ENCODE measurements around the gene ZNF69.
"Not testable (repeated sequence)": the region's sequence is repeated elsewhere in the genome, so short reads cannot be mapped to it uniquely, and the experiment has no call there.

DNA sequence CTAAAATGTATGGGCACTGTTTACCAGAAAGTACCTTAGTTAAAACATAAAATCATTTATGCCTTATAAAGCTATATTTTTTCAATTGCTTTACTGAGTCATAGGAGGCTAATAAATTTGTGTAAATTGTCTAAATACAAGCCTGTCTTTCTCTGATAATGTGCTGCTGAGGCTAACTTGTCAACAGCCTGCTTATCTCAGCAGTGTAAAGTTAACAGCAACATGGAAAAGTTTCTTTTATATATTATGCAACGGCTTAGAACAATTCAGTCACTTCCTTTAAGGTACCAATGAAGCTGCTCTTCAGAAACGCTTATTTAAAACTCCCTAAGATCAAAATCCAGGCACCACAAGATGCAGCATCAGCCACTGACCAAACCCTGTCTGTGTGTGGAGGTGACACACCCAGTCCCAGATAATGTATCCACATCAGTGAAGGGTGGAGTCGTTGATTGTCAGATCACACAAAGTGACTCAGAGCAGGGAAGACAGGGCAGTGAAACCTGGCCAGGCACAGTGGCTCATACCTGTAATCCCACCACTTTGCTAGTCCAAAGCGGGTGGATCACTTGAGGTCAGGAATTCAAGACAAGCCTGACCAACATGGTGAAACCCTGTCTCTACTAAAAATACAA, 27.0 kb downstream of the ZNF69 start:
- not testable (repeated sequence) for TF ChIP-seq BHLHE40 (IDR thresholded peaks at IDR 0.05; ENCODE audit: low read depth, low read length); POLR2A (IDR thresholded peaks at IDR 0.05; ENCODE audit: low read depth, low read length); CEBPB (IDR thresholded peaks at IDR 0.05; ENCODE audit: low read depth, low read length); NFE2L2 (IDR thresholded peaks at IDR 0.05; ENCODE audit: low read depth, low read length); CHD1 (IDR thresholded peaks at IDR 0.05; ENCODE audit: low read depth, low read length); MAFK (IDR thresholded peaks at IDR 0.05; ENCODE audit: low read depth, low read length); RAD21 (IDR thresholded peaks at IDR 0.05; ENCODE audit: low read length); SMC3 (IDR thresholded peaks at IDR 0.05; ENCODE audit: low read depth, low read length); RFX5 (IDR thresholded peaks at IDR 0.05; ENCODE audit: low read depth, low read length); FOS (IDR thresholded peaks at IDR 0.05; ENCODE audit: low read depth, low read length); MAZ (IDR thresholded peaks at IDR 0.05; ENCODE audit: borderline replicate concordance, low read depth, low read length)
- TF ChIP-seq, protein P1, sequence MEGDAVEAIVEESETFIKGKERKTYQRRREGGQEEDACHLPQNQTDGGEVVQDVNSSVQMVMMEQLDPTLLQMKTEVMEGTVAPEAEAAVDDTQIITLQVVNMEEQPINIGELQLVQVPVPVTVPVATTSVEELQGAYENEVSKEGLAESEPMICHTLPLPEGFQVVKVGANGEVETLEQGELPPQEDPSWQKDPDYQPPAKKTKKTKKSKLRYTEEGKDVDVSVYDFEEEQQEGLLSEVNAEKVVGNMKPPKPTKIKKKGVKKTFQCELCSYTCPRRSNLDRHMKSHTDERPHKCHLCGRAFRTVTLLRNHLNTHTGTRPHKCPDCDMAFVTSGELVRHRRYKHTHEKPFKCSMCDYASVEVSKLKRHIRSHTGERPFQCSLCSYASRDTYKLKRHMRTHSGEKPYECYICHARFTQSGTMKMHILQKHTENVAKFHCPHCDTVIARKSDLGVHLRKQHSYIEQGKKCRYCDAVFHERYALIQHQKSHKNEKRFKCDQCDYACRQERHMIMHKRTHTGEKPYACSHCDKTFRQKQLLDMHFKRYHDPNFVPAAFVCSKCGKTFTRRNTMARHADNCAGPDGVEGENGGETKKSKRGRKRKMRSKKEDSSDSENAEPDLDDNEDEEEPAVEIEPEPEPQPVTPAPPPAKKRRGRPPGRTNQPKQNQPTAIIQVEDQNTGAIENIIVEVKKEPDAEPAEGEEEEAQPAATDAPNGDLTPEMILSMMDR (conservative IDR thresholded peaks at IDR 0.05; ENCODE audit: low read depth, low read length), result not testable (repeated sequence)
- TF ChIP-seq, protein P2, sequence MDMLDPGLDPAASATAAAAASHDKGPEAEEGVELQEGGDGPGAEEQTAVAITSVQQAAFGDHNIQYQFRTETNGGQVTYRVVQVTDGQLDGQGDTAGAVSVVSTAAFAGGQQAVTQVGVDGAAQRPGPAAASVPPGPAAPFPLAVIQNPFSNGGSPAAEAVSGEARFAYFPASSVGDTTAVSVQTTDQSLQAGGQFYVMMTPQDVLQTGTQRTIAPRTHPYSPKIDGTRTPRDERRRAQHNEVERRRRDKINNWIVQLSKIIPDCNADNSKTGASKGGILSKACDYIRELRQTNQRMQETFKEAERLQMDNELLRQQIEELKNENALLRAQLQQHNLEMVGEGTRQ (IDR thresholded peaks at IDR 0.05; ENCODE audit: low read depth, low read length), result not testable (repeated sequence)
